Ammon's horn (tissue), 1 donor: ENCODE results near the gene LRIG2.
"Not testable (repeated sequence)": the region's sequence is repeated elsewhere in the genome, so short reads cannot be mapped to it uniquely, and the experiment has no call there.

ENCODE experiments used
- DNase-seq: peaks from one replicate; pipeline ENCODE4 v3.0.0-alpha.2; 2016; ENCODE audit warnings: low spot score

Gene LRIG2

DNA sequence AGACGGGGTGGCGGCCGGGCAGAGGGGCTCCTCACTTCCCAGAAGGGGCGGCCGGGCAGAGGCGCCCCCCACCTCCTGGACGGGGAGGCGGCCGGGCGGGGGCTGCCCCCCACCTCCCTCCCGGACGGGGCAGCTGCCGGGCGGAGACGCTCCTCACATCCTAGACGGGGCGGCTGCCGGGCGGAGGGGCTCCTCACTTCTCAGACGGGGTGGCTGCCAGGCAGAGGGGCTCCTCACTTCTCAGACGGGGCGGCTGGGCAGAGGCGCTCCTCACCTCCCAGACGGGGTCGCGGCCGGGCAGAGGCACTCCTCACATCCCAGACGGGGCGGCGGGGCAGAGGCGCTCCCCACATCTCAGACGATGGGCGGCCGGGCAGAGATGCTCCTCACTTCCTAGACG, 9.5 kb upstream of the LRIG2 start:
- not testable (repeated sequence) for DNase-seq

GRCh38 chr1:113072141-113072756, 749 bp upstream of the LRIG2 start:
- DNase-seq: no peak

GRCh38 chr1:113073479-113073950, 517 bp downstream of the LRIG2 start:
- DNase-seq: peak; percentile 72

- no peak for DNase-seq
Observed at GRCh38 chr1:113074237-113074636, 1.2 kb downstream of the LRIG2 start.

DNA sequence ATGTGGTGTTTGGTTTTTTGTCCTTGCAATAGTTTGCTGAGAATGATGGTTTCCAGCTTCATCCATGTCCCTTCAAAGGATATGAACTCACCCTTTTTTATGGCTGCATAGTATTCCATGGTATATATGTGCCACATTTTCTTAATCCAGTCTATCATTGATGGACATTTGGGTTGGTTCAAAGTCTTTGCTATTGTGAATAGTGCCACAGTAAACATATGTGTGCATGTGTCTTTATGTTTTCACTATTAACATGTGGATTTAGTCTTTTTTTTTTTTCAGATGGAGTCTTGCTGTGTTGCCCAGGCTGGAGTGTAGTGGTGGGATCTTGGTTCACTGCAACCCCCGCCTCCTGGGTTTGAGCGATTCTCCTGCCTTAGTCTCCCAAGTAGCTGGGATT, 5.0 kb downstream of the LRIG2 start:
- DNase-seq: not testable (repeated sequence)

DNA sequence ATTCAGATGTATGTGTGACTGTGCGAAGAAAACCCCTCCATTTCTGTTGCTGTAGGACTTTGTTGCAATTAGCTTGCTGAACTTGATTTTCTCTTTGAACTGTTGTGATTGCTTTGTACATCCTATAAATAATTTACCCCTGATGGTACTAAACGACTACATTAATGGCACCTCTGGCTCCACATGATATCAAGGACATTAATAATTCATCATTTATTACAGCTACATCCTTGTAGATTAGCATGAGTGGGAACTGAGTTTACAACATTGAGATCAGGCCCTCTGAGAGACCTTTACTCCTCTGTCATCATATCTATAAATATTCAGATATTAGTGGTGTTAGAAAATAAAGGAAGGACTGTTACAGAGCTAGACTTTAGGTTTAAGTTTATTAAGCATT, 13.5 kb downstream of the LRIG2 start:
- DNase-seq: no peak

DNA sequence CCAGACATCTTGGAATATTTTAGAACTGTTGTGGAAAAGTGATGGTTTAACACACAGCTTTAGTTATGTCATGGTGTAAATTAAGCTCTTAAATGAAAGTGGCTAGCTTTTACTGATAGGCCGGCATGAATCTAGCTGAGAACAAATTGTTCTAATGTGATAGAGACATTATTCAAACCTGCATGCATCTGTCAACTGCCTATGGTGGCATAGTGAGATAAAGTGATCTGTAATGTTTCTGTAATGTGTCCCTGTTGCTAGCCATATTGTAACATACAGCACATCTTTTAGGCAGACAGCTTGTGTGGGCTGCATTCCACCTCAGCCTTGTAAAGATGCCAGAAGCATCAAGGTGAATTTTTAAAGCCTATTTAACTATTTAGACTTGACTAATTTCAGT, 16.0 kb downstream of the LRIG2 start:
- no peak for DNase-seq

DNA sequence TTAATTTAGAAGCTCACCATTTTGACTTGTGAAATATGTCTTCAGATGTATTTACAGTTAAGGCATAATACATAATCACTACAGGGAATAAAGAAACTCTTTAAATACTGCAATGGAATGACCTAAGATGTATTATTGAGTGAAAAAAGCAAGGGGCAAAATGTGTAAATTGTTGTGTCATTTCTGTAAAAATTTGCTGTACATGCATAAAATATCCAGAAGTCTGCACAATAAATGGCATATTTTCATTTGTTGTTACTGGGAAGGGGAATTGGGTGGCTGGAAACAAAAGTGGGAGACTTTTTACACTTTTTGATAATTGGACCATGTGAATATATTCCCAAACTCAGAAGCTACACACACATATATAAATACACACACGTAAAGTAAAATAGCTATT, 17.1 kb downstream of the LRIG2 start:
- DNase-seq: no peak

GRCh38 chr1:113091988-113092594, 19.1 kb downstream of the LRIG2 start:
- no peak for DNase-seq

- DNase-seq: no peak
Observed at GRCh38 chr1:113094506-113094905, 21.5 kb downstream of the LRIG2 start.

DNA sequence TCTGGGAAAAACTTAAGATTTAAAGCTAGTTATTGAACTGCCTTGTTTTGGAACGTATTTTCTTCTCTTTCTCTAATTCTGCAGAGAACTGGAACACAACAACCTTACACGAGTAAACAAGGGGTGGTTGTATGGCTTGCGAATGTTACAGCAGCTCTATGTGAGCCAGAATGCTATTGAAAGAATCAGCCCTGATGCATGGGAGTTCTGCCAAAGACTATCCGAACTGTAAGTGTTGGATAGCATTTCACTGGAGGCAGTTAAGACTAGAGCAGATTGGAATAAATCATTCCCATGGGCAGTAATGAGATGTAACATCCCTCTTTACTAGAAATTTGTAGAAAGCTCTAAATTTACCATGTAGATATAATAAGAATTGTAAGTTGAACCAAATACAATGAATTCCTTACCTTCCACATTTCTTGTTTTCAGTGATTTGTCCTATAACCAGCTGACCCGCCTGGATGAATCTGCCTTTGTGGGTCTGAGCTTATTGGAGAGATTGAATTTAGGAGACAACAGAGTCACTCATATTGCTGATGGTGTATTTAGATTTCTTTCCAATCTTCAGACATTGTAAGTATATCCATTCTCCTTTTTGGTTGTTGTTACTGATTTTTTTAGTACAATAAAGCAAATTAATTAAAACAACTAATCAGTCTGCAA, 22.9 kb downstream of the LRIG2 start:
- peak; percentile 78 for DNase-seq

GRCh38 chr1:113096493-113096892, 23.5 kb downstream of the LRIG2 start:
- no peak for DNase-seq

DNA sequence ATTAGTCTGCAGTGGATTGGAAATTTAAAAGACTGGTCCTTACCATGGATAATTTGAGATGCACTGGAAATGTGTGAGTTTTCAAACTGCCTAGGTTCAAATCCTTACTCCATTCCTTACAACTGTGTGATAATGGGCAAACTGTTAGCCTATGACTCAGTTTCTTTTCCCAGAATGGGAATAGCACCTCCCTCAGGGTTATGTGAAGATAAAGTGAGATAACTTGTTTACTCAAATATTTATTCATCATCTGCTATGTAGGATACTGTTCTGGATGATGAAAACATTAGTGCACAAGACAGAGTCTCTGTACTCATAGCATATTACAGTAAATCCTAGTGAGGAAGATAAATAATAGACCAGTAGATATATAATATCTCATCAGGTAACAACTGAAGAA, 28.6 kb downstream of the LRIG2 start:
- DNase-seq: no peak

- DNase-seq: no peak
Observed at GRCh38 chr1:113103048-113103447, 30.1 kb downstream of the LRIG2 start.

GRCh38 chr1:113103977-113104376, 31.0 kb downstream of the LRIG2 start:
- no peak for DNase-seq

DNA sequence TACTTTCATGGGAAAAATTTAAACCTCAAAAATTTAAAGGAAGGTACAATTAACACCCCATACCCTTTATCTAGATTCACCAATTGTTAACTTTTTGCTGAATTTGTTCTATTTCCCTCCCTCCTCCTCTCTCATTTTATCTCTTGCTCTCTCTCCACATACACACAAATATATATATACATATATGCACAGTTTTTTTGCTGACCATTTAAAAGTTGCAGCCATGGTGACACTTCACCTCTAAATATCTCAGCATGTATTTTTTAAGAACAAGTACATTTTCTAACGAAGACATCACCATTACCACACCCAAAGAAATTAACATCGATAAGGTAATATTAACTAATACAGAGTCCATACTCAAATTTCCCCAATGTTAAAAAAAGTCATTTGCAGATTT, 33.9 kb downstream of the LRIG2 start:
- no peak for DNase-seq

- peak; percentile 66 for DNase-seq
Observed at GRCh38 chr1:113109908-113110554, 37.0 kb downstream of the LRIG2 start.

GRCh38 chr1:113118266-113118665, 45.3 kb downstream of the LRIG2 start:
- DNase-seq: no peak

GRCh38 chr1:113123737-113124136, 50.7 kb downstream of the LRIG2 start:
- no peak for DNase-seq

DNA sequence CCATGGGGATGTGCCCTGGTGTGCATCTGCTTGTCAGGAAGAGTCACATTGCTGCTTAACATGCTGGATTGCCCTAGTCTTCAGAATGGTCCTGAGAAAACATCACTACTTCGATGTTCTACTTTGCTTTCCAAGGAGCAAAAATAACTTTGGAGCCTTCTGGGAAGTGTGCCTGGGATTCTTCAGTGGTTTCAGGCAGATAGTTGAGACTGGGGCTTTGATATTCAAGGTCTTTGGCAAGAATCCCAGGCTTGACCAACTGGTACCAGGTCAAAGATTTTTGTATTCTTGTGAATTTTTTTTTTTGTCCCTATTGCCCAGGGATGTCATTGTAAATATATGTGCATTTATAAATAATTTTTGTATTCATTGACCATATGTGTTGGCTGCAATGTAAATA, 51.4 kb downstream of the LRIG2 start:
- no peak for DNase-seq

- no peak for DNase-seq
Observed at GRCh38 chr1:113125517-113125916, 52.5 kb downstream of the LRIG2 start.

DNA sequence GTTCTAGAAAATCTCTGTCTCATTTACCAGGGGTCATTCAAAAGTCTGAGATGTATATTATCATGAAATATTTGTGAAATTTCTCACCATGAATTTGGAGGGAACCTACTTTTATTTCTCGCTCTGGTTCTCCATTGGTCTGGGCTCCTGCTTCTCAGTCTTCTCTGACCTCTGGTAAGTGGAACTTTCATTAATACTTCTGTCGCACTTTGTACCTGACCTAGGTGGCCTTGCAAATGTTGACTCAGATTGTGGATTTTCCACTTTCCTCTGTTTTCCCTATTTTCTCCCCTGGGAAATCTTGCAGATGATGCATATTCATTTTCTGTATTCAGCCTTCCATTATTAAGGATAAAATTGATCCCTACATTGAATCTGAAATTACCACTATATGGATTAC, 53.2 kb downstream of the LRIG2 start:
- no peak for DNase-seq

GRCh38 chr1:113128116-113128515, 55.1 kb downstream of the LRIG2 start:
- DNase-seq: no peak
